NCI-H2107 treated with DMSO at 0.1 percent for 48 hours (cell line): ENCODE data around the gene FTCD.
"Not testable (repeated sequence)": the region's sequence is repeated elsewhere in the genome, so short reads cannot be mapped to it uniquely, and the experiment has no call there.

ENCODE experiments used
- DNase-seq: peaks from one replicate; lab custom pipeline; 2025; ENCODE audit not compliant: unreplicated experiment; lab: John Stamatoyannopoulos, UW

The FTCD gene

GRCh38 chr21:46188226-46189212, 33.1 kb upstream of the FTCD start:
- DNase-seq: peak; percentile 44

- no peak for DNase-seq
Measured at GRCh38 chr21:46187814-46188213, 32.4 kb upstream of the FTCD start.

GRCh38 chr21:46187261-46187660, 31.9 kb upstream of the FTCD start:
- no peak for DNase-seq

DNA sequence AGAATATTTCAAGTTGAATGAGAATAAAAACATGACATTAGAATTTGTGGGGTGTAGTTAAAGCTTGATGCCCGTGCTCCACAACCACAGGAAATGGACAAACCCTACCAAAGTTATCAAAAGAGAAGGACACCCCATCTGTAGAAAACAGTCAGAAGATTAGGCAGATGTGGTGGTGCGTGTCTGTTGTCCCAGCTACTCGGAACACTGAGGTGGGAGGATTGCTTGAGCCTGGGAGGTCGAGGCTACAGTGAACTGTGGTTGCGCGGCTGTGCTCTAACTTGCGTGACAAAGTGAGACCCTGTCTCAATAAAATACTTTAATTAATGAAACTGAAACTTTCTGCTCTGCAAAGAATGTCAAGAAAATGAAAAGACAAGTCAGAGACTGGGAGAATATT, 30.3 kb upstream of the FTCD start:
- DNase-seq: no peak

DNA sequence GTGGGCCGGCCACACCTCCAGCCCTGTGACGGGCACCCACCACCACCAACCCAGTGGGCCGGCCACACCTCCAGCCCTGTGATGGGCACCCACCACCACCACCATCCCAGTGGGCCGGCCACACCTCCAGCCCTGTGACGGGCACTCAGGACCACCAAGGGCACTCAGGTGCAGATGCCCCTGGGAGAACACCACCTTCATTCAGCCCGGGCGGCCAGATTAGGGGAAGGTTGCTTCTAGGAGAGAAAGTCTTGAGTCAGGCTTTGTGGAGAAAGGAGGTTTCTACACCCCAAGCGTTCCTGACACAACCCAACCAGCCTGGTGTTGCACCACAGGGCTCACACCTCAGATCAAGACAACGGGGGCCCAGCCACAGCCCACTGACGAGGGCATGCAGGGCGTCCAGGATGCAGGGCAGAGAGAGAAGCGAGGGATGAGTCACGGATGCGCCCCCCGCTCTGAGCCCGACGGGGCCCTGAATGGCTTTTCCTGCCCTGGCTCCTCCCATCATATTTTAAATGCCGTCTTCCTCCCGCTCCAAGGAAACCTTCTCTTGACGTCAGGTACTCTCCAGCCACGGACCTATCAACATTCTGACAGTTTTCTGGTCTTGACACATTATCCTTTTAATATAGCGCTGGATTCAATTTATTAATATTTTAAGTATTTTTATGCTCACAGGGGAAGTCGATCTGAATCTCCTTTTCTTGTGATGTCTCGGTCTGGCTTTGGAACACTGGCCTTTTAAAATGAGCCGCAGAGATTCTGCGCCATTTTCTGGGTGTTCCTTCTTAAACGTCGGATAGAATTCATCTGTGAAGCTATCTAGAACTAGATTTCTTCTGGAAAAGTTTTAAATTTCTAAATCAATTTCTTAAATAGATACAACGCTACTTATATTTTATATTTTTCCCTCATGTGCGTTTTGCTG, 29.5 kb upstream of the FTCD start:
- no peak for DNase-seq

- DNase-seq: no peak
Measured at GRCh38 chr21:46183910-46184624, 28.7 kb upstream of the FTCD start, which contains the start of gene SPATC1L. Gene SPATC1L (minus strand): TSS chr21:46184459. CDS start chr21:46182816, 1,643 bp downstream.

DNA sequence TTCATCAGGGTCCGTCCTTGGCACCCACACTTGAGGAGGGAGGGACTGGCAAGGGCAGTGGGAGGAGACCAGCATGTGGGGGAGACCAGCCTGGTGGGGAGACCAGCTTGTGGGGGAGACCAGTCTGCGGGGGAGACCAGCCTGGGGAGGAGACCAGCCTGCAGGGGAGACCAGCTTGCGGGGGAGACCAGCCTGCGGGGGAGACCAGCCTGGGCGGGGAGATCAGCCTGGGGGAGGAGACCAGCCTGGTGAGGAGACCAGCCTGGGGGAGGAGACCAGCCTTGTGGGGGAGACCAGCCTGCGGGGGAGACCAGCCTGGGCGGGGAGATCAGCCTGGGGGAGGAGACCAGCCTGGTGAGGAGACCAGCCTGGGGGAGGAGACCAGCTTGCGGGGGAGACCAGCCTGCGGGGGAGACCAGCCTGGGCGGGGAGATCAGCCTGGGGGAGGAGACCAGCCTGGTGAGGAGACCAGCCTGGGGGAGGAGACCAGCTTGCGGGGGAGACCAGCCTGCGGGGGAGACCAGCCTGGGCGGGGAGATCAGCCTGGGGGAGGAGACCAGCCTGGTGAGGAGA, 28.0 kb upstream of the FTCD start:
- not testable (repeated sequence) for DNase-seq

- no peak for DNase-seq
Measured at GRCh38 chr21:46182548-46183336, 27.4 kb upstream of the FTCD start.

GRCh38 chr21:46181953-46182547, 26.7 kb upstream of the FTCD start:
- no peak for DNase-seq

- DNase-seq: no peak
Measured at GRCh38 chr21:46181436-46181835, 26.1 kb upstream of the FTCD start.

DNA sequence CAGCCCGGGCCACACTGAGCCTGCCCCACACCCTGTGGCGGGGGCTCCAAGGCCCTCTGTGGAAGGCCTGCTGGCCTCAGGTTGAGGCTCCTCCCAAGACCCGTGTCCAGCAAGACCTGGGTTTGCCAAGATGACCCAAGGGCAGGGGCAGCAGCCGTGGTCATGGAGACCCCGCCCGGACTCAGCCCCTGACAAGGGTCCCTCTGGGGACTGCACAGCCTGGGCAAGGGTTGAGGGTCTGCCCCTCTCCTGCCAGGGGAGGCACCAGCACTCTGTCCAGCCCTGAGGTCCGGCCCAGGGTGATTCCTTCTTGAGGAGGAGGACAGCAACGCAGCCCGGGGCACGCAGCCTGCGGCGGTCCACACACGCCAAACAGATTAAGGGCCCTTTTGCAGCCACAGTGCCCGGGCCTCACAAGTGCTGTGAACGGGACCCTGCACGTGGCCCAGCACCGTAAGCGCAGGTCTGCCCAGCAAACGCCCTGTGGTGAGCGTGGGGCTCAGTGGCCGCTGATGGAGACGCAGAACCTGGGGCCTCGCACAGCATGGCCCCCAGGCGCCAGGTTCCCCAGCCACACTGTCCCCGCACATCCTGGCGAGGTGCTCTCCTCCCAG, 25.5 kb upstream of the FTCD start:
- DNase-seq: no peak

- no peak for DNase-seq
Measured at GRCh38 chr21:46180079-46180722, 24.8 kb upstream of the FTCD start.

- DNase-seq: no peak
Measured at GRCh38 chr21:46179708-46180078, 24.3 kb upstream of the FTCD start.

DNA sequence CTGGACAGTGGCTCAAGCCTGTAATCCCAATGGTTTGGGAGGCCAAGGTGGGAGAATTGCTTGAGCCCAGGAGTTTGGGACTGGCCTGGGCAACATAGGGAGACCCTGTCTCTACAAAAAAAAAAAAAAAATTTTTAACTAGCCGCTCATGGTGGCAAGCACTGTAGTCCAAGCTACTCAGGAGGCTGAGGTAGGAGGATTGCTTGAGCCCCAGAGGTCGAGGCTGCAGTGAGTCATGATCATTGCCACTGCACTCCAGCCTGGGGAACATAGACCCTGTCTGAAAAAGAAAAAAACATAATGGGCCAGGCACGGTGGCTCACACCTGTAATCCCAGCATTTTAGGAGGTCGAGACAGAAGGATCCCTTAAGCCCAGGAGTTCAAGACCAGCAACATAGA, 23.6 kb upstream of the FTCD start:
- no peak for DNase-seq

DNA sequence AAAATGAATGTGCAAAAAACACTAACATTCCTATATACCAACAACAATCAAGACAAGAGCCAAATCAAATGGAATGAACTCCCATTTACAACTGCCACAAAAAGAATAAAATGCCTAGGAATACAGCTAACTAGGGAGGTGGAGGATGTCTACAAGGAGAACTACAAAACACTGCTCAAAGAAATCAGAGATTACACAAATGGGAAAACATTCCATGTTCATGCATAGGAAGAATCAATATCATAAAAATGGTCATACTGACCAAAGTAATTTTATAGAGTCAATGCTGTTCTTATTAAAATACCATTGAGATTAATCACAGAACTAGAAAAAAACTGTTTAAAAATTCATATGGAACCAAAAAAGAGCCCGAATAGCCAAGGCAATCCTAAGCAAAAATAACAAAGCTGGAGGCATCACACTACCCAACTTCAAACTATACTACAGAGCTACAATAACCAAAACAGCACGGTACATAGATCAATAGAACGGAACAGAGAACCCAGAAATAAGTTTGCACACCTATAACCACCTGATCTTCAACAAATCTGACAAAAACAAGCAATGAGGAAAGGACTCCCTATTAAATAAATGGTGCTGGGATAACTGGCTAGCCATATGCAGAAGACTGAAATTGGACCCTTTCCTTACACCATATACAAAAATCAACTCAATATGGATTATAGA, 21.2 kb upstream of the FTCD start:
- DNase-seq: not testable (repeated sequence)

- DNase-seq: no peak
Measured at GRCh38 chr21:46173573-46173972, 18.2 kb upstream of the FTCD start.

DNA sequence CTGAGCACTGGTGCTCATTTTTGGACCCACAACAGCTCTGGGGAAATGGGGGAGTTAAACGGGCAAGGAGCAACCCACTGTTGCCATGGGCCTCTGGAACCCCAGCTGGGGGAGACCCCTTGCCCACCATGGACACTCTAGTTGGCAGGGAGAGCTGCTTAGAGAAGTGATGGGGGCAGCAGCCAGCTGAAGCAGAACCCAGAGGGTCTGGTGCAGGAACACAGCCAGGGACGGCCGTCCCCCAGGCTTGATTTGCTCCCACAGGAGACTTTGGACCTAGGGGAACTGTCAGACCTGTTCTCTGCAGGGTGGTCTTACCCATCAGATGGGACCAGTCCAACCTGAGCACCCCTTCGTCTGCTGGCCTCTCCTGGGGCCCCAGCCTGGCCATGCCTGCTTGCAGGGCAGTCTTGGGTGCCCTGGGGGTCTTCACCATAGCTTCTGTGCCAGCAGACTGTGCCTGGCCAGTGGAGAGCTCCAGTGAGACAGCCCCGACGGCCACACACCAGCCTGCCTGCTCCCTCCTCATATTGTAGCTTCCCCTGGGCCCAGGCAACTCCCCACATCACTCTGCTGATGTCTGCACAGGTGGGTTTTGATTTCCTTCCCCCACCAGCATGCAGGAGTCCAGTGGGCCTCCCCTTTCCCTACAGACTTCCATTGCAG, 17.6 kb upstream of the FTCD start:
- DNase-seq: no peak
